Measurements from ENCODE around the gene DCP1A. TPM values are rescaled to one million over a fixed set of nuclear protein-coding genes. Genes with fewer than 3 reads are reported as not detected.

DCP1A gene
- total and polyA plus RNA-seq, 2 donors (not counting 3 experiments of a cell fraction or from before 2014, with no cell fraction given): 32.3 to 38.0 TPM

GRCh38 chr3:53312832-53313231, 34.5 kb downstream of the DCP1A start:
- dilution Hi-C loops (cut with MboI; ENCODE audit: extremely low pct_ligation_motif_present, low sequenced_read_pairs): no loop called here
- no TSS peak for BruUV-seq (replicated peaks)
- Histone ChIP-seq H3K4me3 (replicated peaks in 1 of 3; ENCODE audit: insufficient read depth in 1 of 3, low read depth in 1 of 3, low read length in 3 of 3) (no peak overlapping the region), H3K4me1 (ENCODE audit: control insufficient read depth, extremely low read depth, insufficient read depth, low read length) (no peaks in the 10 kb centered on the region), H3K36me3 (ENCODE audit: control insufficient read depth in 2 of 2, extremely low read depth in 1 of 2, insufficient read depth in 2 of 2, low read length in 2 of 2) (peaks cover 24 to 26% of the 10 kb centered on the region in 2 experiments), H3K79me2 (ENCODE audit: control insufficient read depth, insufficient read depth, low read length) (no peaks in the 10 kb centered on the region), H3K9me3 (replicated peaks; ENCODE audit: control insufficient read depth, insufficient read depth, low read length) (no peaks in the 10 kb centered on the region), H3K27ac (ENCODE audit: insufficient read depth, low read depth, low read length) (no peak overlapping the region), H3K9ac (replicated peaks; ENCODE audit: extremely low read depth, insufficient read depth, low read length) (no peak overlapping the region), H4K20me1 (replicated peaks; ENCODE audit: control insufficient read depth, extremely low read depth, insufficient read depth, low read length) (no peaks in the 10 kb centered on the region), H3K4me2 (ENCODE audit: insufficient read depth, low read length) (no peak overlapping the region), H3K27me3 (ENCODE audit: control insufficient read depth in 2 of 2, insufficient read depth in 2 of 2, low read length in 2 of 2) (no peaks in the 10 kb centered on the region), H3K9me1 (replicated peaks; ENCODE audit: control insufficient read depth, extremely low read depth, insufficient read depth, low read length) (no peaks in the 10 kb centered on the region), H2AFZ (ENCODE audit: low read depth, low read length) (no peak overlapping the region)
- ChIA-PET POLR2A (no interaction called here), CTCF (no interaction called here)
- intact Hi-C loops (cut with micrococcal nuclease): no loop called here
- FAIRE-seq: no peak
- DNase-seq (ENCODE audit: low read depth, low spot score): no peak
- no peak for TF ChIP-seq FOS (IDR thresholded peaks at IDR 0.05; ENCODE audit: borderline replicate concordance, insufficient read depth, low read length)
- TF ChIP-seq GATA2 (IDR thresholded peaks at IDR 0.05; ENCODE audit: insufficient read depth, insufficient read length, low read depth, low read length): no peak
- no peak for TF ChIP-seq MYC (IDR thresholded peaks at IDR 0.05; ENCODE audit: low read depth, low read length)
- TF ChIP-seq CTCF (IDR thresholded peaks at IDR 0.05; ENCODE audit: extremely low read depth in 1 of 2, insufficient read depth in 1 of 2, low read depth in 1 of 2, low read length in 2 of 2): no peak
- no peak for TF ChIP-seq JUN (IDR thresholded peaks at IDR 0.05; ENCODE audit: borderline replicate concordance, insufficient read depth, insufficient read length, low read depth)
- TF ChIP-seq POLR2A (IDR thresholded peaks at IDR 0.05; ENCODE audit: low read depth, low read length): no peak
- no peak for TF ChIP-seq EZH2 (IDR thresholded peaks at IDR 0.05; ENCODE audit: borderline replicate concordance, low read depth, low read length, severe bottlenecking)

- dilution Hi-C loops (cut with MboI; ENCODE audit: extremely low pct_ligation_motif_present, low sequenced_read_pairs): no loop called here
These were observed 35.5 kb downstream of the DCP1A start for GRCh38 chr3:53311882-53312281.

More at GRCh38 chr3:53311882-53312281, 35.5 kb downstream of the DCP1A start:
- no peaks in the 10 kb centered on the region for H3K4me1 ChIP-seq (ENCODE audit: control insufficient read depth, extremely low read depth, insufficient read depth, low read length)
- DNase-seq (ENCODE audit: low read depth, low spot score) (no peak), FAIRE-seq (no peak)
- H3K4me2 ChIP-seq (ENCODE audit: insufficient read depth, low read length): no peak overlapping the region
- no peaks in the 10 kb centered on the region for H3K9me1 ChIP-seq (replicated peaks; ENCODE audit: control insufficient read depth, extremely low read depth, insufficient read depth, low read length)
- no peaks in the 10 kb centered on the region for H3K79me2 ChIP-seq (ENCODE audit: control insufficient read depth, insufficient read depth, low read length)
- no TSS peak for BruUV-seq (replicated peaks)
- H3K27me3 ChIP-seq (ENCODE audit: control insufficient read depth in 2 of 2, insufficient read depth in 2 of 2, low read length in 2 of 2): no peaks in the 10 kb centered on the region
- intact Hi-C loops (cut with micrococcal nuclease): no loop called here
- ChIA-PET POLR2A (no interaction called here), CTCF (no interaction called here)
- no peak overlapping the region for H3K4me3 ChIP-seq (replicated peaks in 1 of 3; ENCODE audit: insufficient read depth in 1 of 3, low read depth in 1 of 3, low read length in 3 of 3)
- H2AFZ ChIP-seq (ENCODE audit: low read depth, low read length): no peak overlapping the region
- no peaks in the 10 kb centered on the region for H3K9me3 ChIP-seq (replicated peaks; ENCODE audit: control insufficient read depth, insufficient read depth, low read length)
- H3K9ac ChIP-seq (replicated peaks; ENCODE audit: extremely low read depth, insufficient read depth, low read length): no peak overlapping the region
- H3K27ac ChIP-seq (ENCODE audit: insufficient read depth, low read depth, low read length): no peak overlapping the region
- no peaks in the 10 kb centered on the region for H4K20me1 ChIP-seq (replicated peaks; ENCODE audit: control insufficient read depth, extremely low read depth, insufficient read depth, low read length)
- peaks cover 25 to 26% of the 10 kb centered on the region in 2 experiments for H3K36me3 ChIP-seq (ENCODE audit: control insufficient read depth in 2 of 2, extremely low read depth in 1 of 2, insufficient read depth in 2 of 2, low read length in 2 of 2)
- TF ChIP-seq CTCF (IDR thresholded peaks at IDR 0.05; ENCODE audit: extremely low read depth in 1 of 2, insufficient read depth in 1 of 2, low read depth in 1 of 2, low read length in 2 of 2): no peak
- no peak for TF ChIP-seq POLR2AphosphoS5 (IDR thresholded peaks at IDR 0.05; ENCODE audit: insufficient read depth, low read depth, low read length)
- TF ChIP-seq JUN (IDR thresholded peaks at IDR 0.05; ENCODE audit: borderline replicate concordance, insufficient read depth, insufficient read length, low read depth): no peak
- TF ChIP-seq FOS (IDR thresholded peaks at IDR 0.05; ENCODE audit: borderline replicate concordance, insufficient read depth, low read length): no peak
- TF ChIP-seq MAX (IDR thresholded peaks at IDR 0.05; ENCODE audit: insufficient read depth, insufficient read length): no peak
- TF ChIP-seq POLR2A (IDR thresholded peaks at IDR 0.05; ENCODE audit: low read depth, low read length): no peak
- TF ChIP-seq GATA2 (IDR thresholded peaks at IDR 0.05; ENCODE audit: insufficient read depth, insufficient read length, low read depth, low read length): no peak
- no peak for TF ChIP-seq MYC (IDR thresholded peaks at IDR 0.05; ENCODE audit: low read depth, low read length)
- no peak for TF ChIP-seq EZH2 (IDR thresholded peaks at IDR 0.05; ENCODE audit: borderline replicate concordance, low read depth, low read length, severe bottlenecking)

All from endothelial cell of umbilical vein (primary cell).